ENCODE measurements around the gene ERRFI1.
"Not testable (repeated sequence)": the region's sequence is repeated elsewhere in the genome, so short reads cannot be mapped to it uniquely, and the experiment has no call there.

The ERRFI1 gene

GRCh38 chr1:7963841-7964240 lies 62.3 kb downstream of the ERRFI1 start:
- not testable (repeated sequence) for DNase-seq

- DNase-seq: not testable (repeated sequence)
Observed at GRCh38 chr1:7963378-7963730, 62.8 kb downstream of the ERRFI1 start.

GRCh38 chr1:7962636-7963377 lies 63.3 kb downstream of the ERRFI1 start:
- no peak for DNase-seq

- DNase-seq: no peak
Observed at GRCh38 chr1:7962014-7962335, 64.1 kb downstream of the ERRFI1 start.

All from activated CD8-positive, alpha-beta memory T cell treated with anti-CD3 and anti-CD28 coated beads, Interleukin-2, amount 50 U/mL, for 48 hours (primary cell).